ENCODE data around the gene CRYGN. TPM values are rescaled to one million over a fixed set of nuclear protein-coding genes. Genes with fewer than 3 reads are reported as not detected.

CRYGN gene
- total and polyA plus RNA-seq, 5 donors from 2014 or later: 0.30 to 0.39 (median 0.38) TPM; not detected in 1

GRCh38 chr7:151444632-151445031, 4.7 kb upstream of the CRYGN start:
- Mint-ChIP-seq H3K27me3 (peaks cover 39% of the 10 kb centered on the region), H3K9me3 (peaks cover 0 to 2% (median 0%) of the 10 kb centered on the region in 7 donors), H3K4me3 (peak overlapping the region in 1 of 4 donors; percentile 62), H3K36me3 (no peaks in the 10 kb centered on the region), H3K4me1 (peaks cover 0 to 28% (median 6%) of the 10 kb centered on the region in 4 donors), H3K27ac (no peak overlapping the region)
- ATAC-seq (ENCODE audit: low read depth in 2 of 2) (no peak), DNase-seq (no peak)
- H3K4me3 ChIP-seq (ENCODE audit: low read depth, low read length): no peak overlapping the region
- H3K27me3 ChIP-seq (ENCODE audit: control insufficient read depth, insufficient read depth, low read length): no peaks in the 10 kb centered on the region
- no peaks in the 10 kb centered on the region for H3K36me3 ChIP-seq (ENCODE audit: control insufficient read depth, insufficient read depth, low read length)
- H3K27ac ChIP-seq (ENCODE audit: insufficient read depth, low read length, poor library complexity, severe bottlenecking): no peak overlapping the region
- H3K9me3 ChIP-seq (ENCODE audit: control insufficient read depth in 2 of 2, low read length in 2 of 2): no peaks in the 10 kb centered on the region
- H3K4me1 ChIP-seq (ENCODE audit: control insufficient read depth, insufficient read depth, low read length, poor library complexity, severe bottlenecking): peaks cover 14% of the 10 kb centered on the region

GRCh38 chr7:151442776-151443496, 3.0 kb upstream of the CRYGN start:
- ATAC-seq (ENCODE audit: low read depth in 2 of 2) (no peak), DNase-seq (no peak)
- Mint-ChIP-seq H3K9me3 (no peaks in the 10 kb centered on the region), H3K27ac (peak overlapping the region in 1 of 3 donors; percentile 4), H3K27me3 (peaks cover 42% of the 10 kb centered on the region), H3K4me1 (peaks cover 0 to 29% (median 6%) of the 10 kb centered on the region in 4 donors), H3K4me3 (no peak overlapping the region), H3K36me3 (no peaks in the 10 kb centered on the region)
- Histone ChIP-seq H3K27ac (ENCODE audit: insufficient read depth, low read length, poor library complexity, severe bottlenecking) (no peak overlapping the region), H3K4me1 (ENCODE audit: control insufficient read depth, insufficient read depth, low read length, poor library complexity, severe bottlenecking) (peaks cover 14% of the 10 kb centered on the region), H3K27me3 (ENCODE audit: control insufficient read depth, insufficient read depth, low read length) (no peaks in the 10 kb centered on the region), H3K36me3 (ENCODE audit: control insufficient read depth, insufficient read depth, low read length) (no peaks in the 10 kb centered on the region), H3K4me3 (ENCODE audit: low read depth, low read length) (no peak overlapping the region), H3K9me3 (ENCODE audit: control insufficient read depth in 2 of 2, low read length in 2 of 2) (no peaks in the 10 kb centered on the region)

GRCh38 chr7:151440799-151441445, 981 bp upstream of the CRYGN start:
- Histone ChIP-seq H3K36me3 (ENCODE audit: control insufficient read depth, insufficient read depth, low read length) (no peaks in the 10 kb centered on the region), H3K27ac (ENCODE audit: insufficient read depth, low read length, poor library complexity, severe bottlenecking) (no peak overlapping the region), H3K9me3 (ENCODE audit: control insufficient read depth in 2 of 2, low read length in 2 of 2) (no peaks in the 10 kb centered on the region), H3K4me1 (ENCODE audit: control insufficient read depth, insufficient read depth, low read length, poor library complexity, severe bottlenecking) (peaks cover 13% of the 10 kb centered on the region), H3K4me3 (ENCODE audit: low read depth, low read length) (no peak overlapping the region), H3K27me3 (ENCODE audit: control insufficient read depth, insufficient read depth, low read length) (no peaks in the 10 kb centered on the region)
- ATAC-seq (ENCODE audit: low read depth in 2 of 2) (no peak), DNase-seq (no peak)
- Mint-ChIP-seq H3K27me3 (peaks cover 33% of the 10 kb centered on the region), H3K36me3 (no peaks in the 10 kb centered on the region), H3K27ac (peak overlapping the region in 2 of 3 donors; percentile 50 to 89), H3K4me1 (peaks cover 0 to 32% (median 7%) of the 10 kb centered on the region in 4 donors), H3K9me3 (no peaks in the 10 kb centered on the region), H3K4me3 (peak overlapping the region in 2 of 4 donors; percentile 26 to 74)

- no peak for DNase-seq
- no peaks in the 10 kb centered on the region for H3K27me3 ChIP-seq (ENCODE audit: control insufficient read depth, insufficient read depth, low read length)
- Mint-ChIP-seq H3K27ac (no peak overlapping the region), H3K36me3 (no peaks in the 10 kb centered on the region), H3K9me3 (no peaks in the 10 kb centered on the region), H3K27me3 (peaks cover 24% of the 10 kb centered on the region), H3K4me1 (peaks cover 0 to 32% (median 5%) of the 10 kb centered on the region in 4 donors), H3K4me3 (peak overlapping the region in 3 of 4 donors; percentile 22 to 43 (median 28))
- H3K9me3 ChIP-seq (ENCODE audit: control insufficient read depth in 2 of 2, low read length in 2 of 2): no peaks in the 10 kb centered on the region
- no peak overlapping the region for H3K27ac ChIP-seq (ENCODE audit: insufficient read depth, low read length, poor library complexity, severe bottlenecking)
- no peaks in the 10 kb centered on the region for H3K36me3 ChIP-seq (ENCODE audit: control insufficient read depth, insufficient read depth, low read length)
- no peak for ATAC-seq (ENCODE audit: low read depth in 2 of 2)
- H3K4me1 ChIP-seq (ENCODE audit: control insufficient read depth, insufficient read depth, low read length, poor library complexity, severe bottlenecking): peaks cover 13% of the 10 kb centered on the region
- H3K4me3 ChIP-seq (ENCODE audit: low read depth, low read length): no peak overlapping the region
Measured at GRCh38 chr7:151438864-151439601, 908 bp downstream of the CRYGN start.

- peaks cover 0 to 35% (median 7%) of the 10 kb centered on the region in 4 donors for H3K4me1 Mint-ChIP-seq
- H3K36me3 ChIP-seq (ENCODE audit: control insufficient read depth, insufficient read depth, low read length): no peaks in the 10 kb centered on the region
- H3K4me3 ChIP-seq (ENCODE audit: low read depth, low read length): no peak overlapping the region
- no peaks in the 10 kb centered on the region for H3K36me3 Mint-ChIP-seq
- no peaks in the 10 kb centered on the region for H3K27me3 ChIP-seq (ENCODE audit: control insufficient read depth, insufficient read depth, low read length)
- no peak overlapping the region for H3K27ac Mint-ChIP-seq
- no peak overlapping the region for H3K4me3 Mint-ChIP-seq
- ATAC-seq (ENCODE audit: low read depth in 2 of 2) (no peak), DNase-seq (no peak)
- peaks cover 19% of the 10 kb centered on the region for H3K4me1 ChIP-seq (ENCODE audit: control insufficient read depth, insufficient read depth, low read length, poor library complexity, severe bottlenecking)
- peaks cover 24% of the 10 kb centered on the region for H3K27me3 Mint-ChIP-seq
- H3K27ac ChIP-seq (ENCODE audit: insufficient read depth, low read length, poor library complexity, severe bottlenecking): no peak overlapping the region
- no peaks in the 10 kb centered on the region for H3K9me3 Mint-ChIP-seq
- no peaks in the 10 kb centered on the region for H3K9me3 ChIP-seq (ENCODE audit: control insufficient read depth in 2 of 2, low read length in 2 of 2)
Measured at GRCh38 chr7:151437866-151438516, 1.9 kb downstream of the CRYGN start.

- H3K4me1 ChIP-seq (ENCODE audit: control insufficient read depth, insufficient read depth, low read length, poor library complexity, severe bottlenecking): peaks cover 25% of the 10 kb centered on the region
- no peaks in the 10 kb centered on the region for H3K27me3 ChIP-seq (ENCODE audit: control insufficient read depth, insufficient read depth, low read length)
- no peaks in the 10 kb centered on the region for H3K36me3 Mint-ChIP-seq
- H3K9me3 ChIP-seq (ENCODE audit: control insufficient read depth in 2 of 2, low read length in 2 of 2): no peaks in the 10 kb centered on the region
- H3K4me3 Mint-ChIP-seq: no peak overlapping the region
- ATAC-seq (ENCODE audit: low read depth in 2 of 2) (no peak), DNase-seq (no peak)
- H3K4me1 Mint-ChIP-seq: peaks cover 0 to 37% (median 11%) of the 10 kb centered on the region in 4 donors
- H3K27ac ChIP-seq (ENCODE audit: insufficient read depth, low read length, poor library complexity, severe bottlenecking): no peak overlapping the region
- no peaks in the 10 kb centered on the region for H3K9me3 Mint-ChIP-seq
- H3K36me3 ChIP-seq (ENCODE audit: control insufficient read depth, insufficient read depth, low read length): no peaks in the 10 kb centered on the region
- H3K27me3 Mint-ChIP-seq: peaks cover 22% of the 10 kb centered on the region
- no peak overlapping the region for H3K27ac Mint-ChIP-seq
- H3K4me3 ChIP-seq (ENCODE audit: low read depth, low read length): no peak overlapping the region
Measured at GRCh38 chr7:151437159-151437553, 2.8 kb downstream of the CRYGN start.

GRCh38 chr7:151436446-151437158, 3.3 kb downstream of the CRYGN start:
- ATAC-seq (ENCODE audit: low read depth in 2 of 2) (no peak), DNase-seq (no peak)
- Histone ChIP-seq H3K27ac (ENCODE audit: insufficient read depth, low read length, poor library complexity, severe bottlenecking) (no peak overlapping the region), H3K9me3 (ENCODE audit: control insufficient read depth in 2 of 2, low read length in 2 of 2) (no peaks in the 10 kb centered on the region), H3K27me3 (ENCODE audit: control insufficient read depth, insufficient read depth, low read length) (no peaks in the 10 kb centered on the region), H3K36me3 (ENCODE audit: control insufficient read depth, insufficient read depth, low read length) (no peaks in the 10 kb centered on the region), H3K4me3 (ENCODE audit: low read depth, low read length) (no peak overlapping the region), H3K4me1 (ENCODE audit: control insufficient read depth, insufficient read depth, low read length, poor library complexity, severe bottlenecking) (peaks cover 28% of the 10 kb centered on the region)
- Mint-ChIP-seq H3K27me3 (peaks cover 19% of the 10 kb centered on the region), H3K4me1 (peaks cover 0 to 32% (median 11%) of the 10 kb centered on the region in 4 donors), H3K9me3 (no peaks in the 10 kb centered on the region), H3K4me3 (no peak overlapping the region), H3K36me3 (no peaks in the 10 kb centered on the region), H3K27ac (no peak overlapping the region)

Measured in CD4-positive, CD25-positive, alpha-beta regulatory T cell (primary cell).